Panc1 (cell line): Measurements from ENCODE around the gene ISYNA1. TPM values are rescaled to one million over a fixed set of nuclear protein-coding genes. Genes with fewer than 3 reads are reported as not detected.

Source experiments
- ATAC-seq: fragments of 200-7000 bp; cut with Tn5 transposase; 2 replicates; pipeline ENCODE4 v1.9.1; 2020; ENCODE audit warnings: mild to moderate bottlenecking, moderate library complexity
- BruUV-seq: library from RNA; stranded (reverse); fragments of 400-500 nt; replicated peaks from 2 replicates; lab custom pipeline; 2021; lab: Mats Ljungman, UMichigan
- CTCF ChIA-PET: fragments of 300-600 bp; sonication (Branson Sonifier 250); formaldehyde crosslinking; loops from one replicate; lab custom pipeline; 2022; ENCODE audit warnings: antibody characterized with exemption; lab: Charles Lee
- POLR2A ChIA-PET: fragments of 300-600 bp; sonication (Branson Sonifier 250); formaldehyde crosslinking; loops from one replicate; lab custom pipeline; 2022; ENCODE audit warnings: antibody characterized with exemption; lab: Charles Lee
- DNase-seq: peaks from one replicate; pipeline ENCODE4 v3.0.0-alpha.2; 2010; ENCODE audit warnings: low read depth, low spot score
- H3K27ac ChIP-seq: 2 replicates; pipeline ENCODE4 v1.5.1; 2011; ENCODE audit warnings: mild to moderate bottlenecking, low read length, inconsistent platforms
- H3K27me3 ChIP-seq: fragments of 200-500 bp; sonication (Bioruptor generic); 2 replicates; pipeline ENCODE4 v1.6.0; 2014; ENCODE audit warnings: low read length, inconsistent platforms; ENCODE audit not compliant: control insufficient read depth, insufficient read depth
- H3K36me3 ChIP-seq: fragments of 200-500 bp; sonication (Bioruptor generic); 2 replicates; pipeline ENCODE4 v1.5.1; 2014; ENCODE audit warnings: inconsistent platforms, mild to moderate bottlenecking, low read length, moderate library complexity; ENCODE audit not compliant: control insufficient read depth, insufficient read depth
- H3K4me1 ChIP-seq: 2 replicates; pipeline ENCODE4 v1.5.1; 2011; ENCODE audit warnings: inconsistent platforms, mild to moderate bottlenecking, low read length, moderate library complexity; ENCODE audit not compliant: control insufficient read depth, insufficient read depth
- H3K4me3 ChIP-seq, 2 experiments: 2 replicates each; pipeline ENCODE4 v1.5.1; 2011 to 2012; ENCODE audit warnings: low read depth in 2 of 2, low read length in 2 of 2, mild to moderate bottlenecking in 2 of 2, inconsistent platforms in 1 of 2, moderate library complexity in 1 of 2
- H3K9me3 ChIP-seq: fragments of 200-500 bp; sonication (Bioruptor generic); 2 replicates; pipeline ENCODE4 v1.5.1; 2014; ENCODE audit warnings: low read depth, mild to moderate bottlenecking, inconsistent platforms, low read length, moderate library complexity; ENCODE audit not compliant: control insufficient read depth, insufficient read depth
- POLR2AphosphoS5 ChIP-seq: IDR thresholded peaks from 2 replicates; pipeline ENCODE4 v1.6.1; 2012; ENCODE audit warnings: mild to moderate bottlenecking, low read depth, low read length, moderate library complexity
- SIN3A ChIP-seq: IDR thresholded peaks from 2 replicates; pipeline ENCODE4 v1.6.1; 2012; ENCODE audit warnings: low read depth, mild to moderate bottlenecking, low read length, moderate library complexity, borderline replicate concordance; ENCODE audit not compliant: insufficient read depth
- TCF7L2 ChIP-seq: IDR thresholded peaks from 2 replicates; pipeline ENCODE4 v1.6.1; 2011; ENCODE audit warnings: mild to moderate bottlenecking, low read depth, low read length, inconsistent platforms
- in situ Hi-C: cut with HindIII; loops from 2 replicates; pipeline ENCODE4 v1.10.0; 2016; ENCODE audit warnings: low sequenced_read_pairs, low pct_unique_long_range_greater_than_20kb
- intact Hi-C: fragments of 100-400 bp; cut with micrococcal nuclease; formaldehyde crosslinking; loops from one replicate; pipeline ENCODE4 v1.10.0; 2022; ENCODE audit not compliant: unreplicated experiment
- total RNA-seq: library from RNA; stranded (reverse); gene quantifications from one replicate; pipeline ENCODE4 v1.2.1, GENCODE V29; 2021; ENCODE audit not compliant: unreplicated experiment
- TF ChIP-seq, protein P1 (sequence below), 2 experiments: IDR thresholded peaks; 2 replicates each; pipeline ENCODE4 v1.6.1; 2011 to 2012; ENCODE audit warnings: low read depth in 2 of 2, control low read depth in 1 of 2, low read length in 1 of 2, mild to moderate bottlenecking in 1 of 2, moderate library complexity in 1 of 2; ENCODE audit not compliant: insufficient read depth in 1 of 2
- TF ChIP-seq, protein P2 (sequence below): fragments of 450-650 bp; IDR thresholded peaks from 2 replicates; pipeline ENCODE4 v1.5.1; 2017; ENCODE audit warnings: mild to moderate bottlenecking

ISYNA1 gene
- total RNA-seq, 1 experiment from 2014 or later, result 351 TPM

DNA sequence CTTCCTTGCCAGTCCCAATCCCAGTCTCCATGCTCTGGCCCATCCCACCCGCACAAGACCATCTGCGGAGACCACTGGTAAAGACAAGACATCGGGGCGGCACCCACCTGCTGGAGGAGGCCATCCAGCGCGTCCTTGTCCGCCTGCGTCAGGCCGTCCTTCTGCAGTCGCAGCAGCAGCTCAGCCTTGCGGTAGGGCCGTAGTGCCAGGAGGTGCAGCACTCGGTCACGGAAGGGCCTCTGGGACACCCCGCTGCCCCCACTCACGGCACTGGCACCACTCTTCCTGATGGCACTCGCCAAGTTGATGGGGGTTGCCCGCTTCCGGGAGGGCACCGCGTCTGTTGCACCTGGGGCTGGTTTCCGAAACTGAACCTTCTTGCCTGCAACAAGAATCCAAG lies 23.5 kb upstream of the ISYNA1 start:
- intact Hi-C loops (no loop called here), in situ Hi-C loops (no loop called here)
- H3K9me3 ChIP-seq, result no peaks in the 10 kb centered on the region
- H3K4me3 ChIP-seq, result no peak overlapping the region
- DNase-seq (no peak), ATAC-seq (no peak)
- H3K4me1 ChIP-seq, result peaks cover 25% of the 10 kb centered on the region
- ChIA-PET POLR2A (interaction anchor here (0.6 kb wide), 1 partner anchor 8 kb away, joined by 4 read pairs; no protein-coding TSS in a partner anchor), CTCF (interaction anchor here (0.7 to 1.0 kb wide), 4 partner anchors 8 to 127 kb away, joined by 4 to 6 read pairs (median 4); partner anchors contain the start of gene REX1BD)
- TF ChIP-seq TCF7L2 (no peak), SIN3A (no peak), POLR2AphosphoS5 (no peak)
- TF ChIP-seq, protein P1, sequence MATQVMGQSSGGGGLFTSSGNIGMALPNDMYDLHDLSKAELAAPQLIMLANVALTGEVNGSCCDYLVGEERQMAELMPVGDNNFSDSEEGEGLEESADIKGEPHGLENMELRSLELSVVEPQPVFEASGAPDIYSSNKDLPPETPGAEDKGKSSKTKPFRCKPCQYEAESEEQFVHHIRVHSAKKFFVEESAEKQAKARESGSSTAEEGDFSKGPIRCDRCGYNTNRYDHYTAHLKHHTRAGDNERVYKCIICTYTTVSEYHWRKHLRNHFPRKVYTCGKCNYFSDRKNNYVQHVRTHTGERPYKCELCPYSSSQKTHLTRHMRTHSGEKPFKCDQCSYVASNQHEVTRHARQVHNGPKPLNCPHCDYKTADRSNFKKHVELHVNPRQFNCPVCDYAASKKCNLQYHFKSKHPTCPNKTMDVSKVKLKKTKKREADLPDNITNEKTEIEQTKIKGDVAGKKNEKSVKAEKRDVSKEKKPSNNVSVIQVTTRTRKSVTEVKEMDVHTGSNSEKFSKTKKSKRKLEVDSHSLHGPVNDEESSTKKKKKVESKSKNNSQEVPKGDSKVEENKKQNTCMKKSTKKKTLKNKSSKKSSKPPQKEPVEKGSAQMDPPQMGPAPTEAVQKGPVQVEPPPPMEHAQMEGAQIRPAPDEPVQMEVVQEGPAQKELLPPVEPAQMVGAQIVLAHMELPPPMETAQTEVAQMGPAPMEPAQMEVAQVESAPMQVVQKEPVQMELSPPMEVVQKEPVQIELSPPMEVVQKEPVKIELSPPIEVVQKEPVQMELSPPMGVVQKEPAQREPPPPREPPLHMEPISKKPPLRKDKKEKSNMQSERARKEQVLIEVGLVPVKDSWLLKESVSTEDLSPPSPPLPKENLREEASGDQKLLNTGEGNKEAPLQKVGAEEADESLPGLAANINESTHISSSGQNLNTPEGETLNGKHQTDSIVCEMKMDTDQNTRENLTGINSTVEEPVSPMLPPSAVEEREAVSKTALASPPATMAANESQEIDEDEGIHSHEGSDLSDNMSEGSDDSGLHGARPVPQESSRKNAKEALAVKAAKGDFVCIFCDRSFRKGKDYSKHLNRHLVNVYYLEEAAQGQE (IDR thresholded peaks at IDR 0.05; ENCODE audit: insufficient read depth in 1 of 2, low read depth in 2 of 2, low read length in 1 of 2), result no peak
- TF ChIP-seq, protein P2, sequence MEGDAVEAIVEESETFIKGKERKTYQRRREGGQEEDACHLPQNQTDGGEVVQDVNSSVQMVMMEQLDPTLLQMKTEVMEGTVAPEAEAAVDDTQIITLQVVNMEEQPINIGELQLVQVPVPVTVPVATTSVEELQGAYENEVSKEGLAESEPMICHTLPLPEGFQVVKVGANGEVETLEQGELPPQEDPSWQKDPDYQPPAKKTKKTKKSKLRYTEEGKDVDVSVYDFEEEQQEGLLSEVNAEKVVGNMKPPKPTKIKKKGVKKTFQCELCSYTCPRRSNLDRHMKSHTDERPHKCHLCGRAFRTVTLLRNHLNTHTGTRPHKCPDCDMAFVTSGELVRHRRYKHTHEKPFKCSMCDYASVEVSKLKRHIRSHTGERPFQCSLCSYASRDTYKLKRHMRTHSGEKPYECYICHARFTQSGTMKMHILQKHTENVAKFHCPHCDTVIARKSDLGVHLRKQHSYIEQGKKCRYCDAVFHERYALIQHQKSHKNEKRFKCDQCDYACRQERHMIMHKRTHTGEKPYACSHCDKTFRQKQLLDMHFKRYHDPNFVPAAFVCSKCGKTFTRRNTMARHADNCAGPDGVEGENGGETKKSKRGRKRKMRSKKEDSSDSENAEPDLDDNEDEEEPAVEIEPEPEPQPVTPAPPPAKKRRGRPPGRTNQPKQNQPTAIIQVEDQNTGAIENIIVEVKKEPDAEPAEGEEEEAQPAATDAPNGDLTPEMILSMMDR, result no peak
- H3K36me3 ChIP-seq, result no peaks in the 10 kb centered on the region; the same call in 1 of the 2 replicates
- no peaks in the 10 kb centered on the region for H3K27me3 ChIP-seq
- H3K27ac ChIP-seq, result no peak overlapping the region
- no TSS peak for BruUV-seq

DNA sequence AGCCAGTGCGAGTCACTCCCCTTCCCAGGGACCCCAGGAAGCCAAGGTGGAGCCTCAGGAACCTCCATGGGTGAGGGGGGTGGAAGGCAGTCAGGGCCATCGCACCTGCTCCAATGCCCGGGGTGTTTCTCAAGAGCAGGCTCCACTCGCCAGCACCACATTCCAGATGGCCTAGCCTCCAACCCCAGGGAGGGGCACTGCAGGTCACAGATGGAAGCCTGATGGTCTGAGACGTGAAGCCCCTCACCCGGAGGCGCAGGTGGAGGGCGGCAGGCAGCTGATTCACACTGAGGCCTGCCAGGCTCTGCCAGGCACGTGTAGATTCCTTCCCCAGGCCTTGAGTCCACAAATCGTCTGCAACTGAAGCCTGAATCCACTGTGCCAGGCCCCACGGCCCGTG lies 23.0 kb upstream of the ISYNA1 start:
- H3K27me3 ChIP-seq, result no peaks in the 10 kb centered on the region
- H3K4me3 ChIP-seq, result no peak overlapping the region
- no peaks in the 10 kb centered on the region for H3K9me3 ChIP-seq
- H3K36me3 ChIP-seq, result no peaks in the 10 kb centered on the region; the same call in 1 of the 2 replicates
- no peak for TF ChIP-seq TCF7L2
- no peak for TF ChIP-seq POLR2AphosphoS5
- TF ChIP-seq, protein P1 (IDR thresholded peaks at IDR 0.05; ENCODE audit: insufficient read depth in 1 of 2, low read depth in 2 of 2, low read length in 1 of 2), result no peak
- TF ChIP-seq, protein P2, result no peak
- TF ChIP-seq SIN3A, result no peak
- DNase-seq (no peak), ATAC-seq (no peak)
- ChIA-PET POLR2A (no interaction called here), CTCF (interaction anchor here (0.6 kb wide), 1 partner anchor 602 kb away, joined by 4 read pairs; no protein-coding TSS in a partner anchor)
- in situ Hi-C loops (no loop called here), intact Hi-C loops (no loop called here)
- H3K4me1 ChIP-seq, result peaks cover 22% of the 10 kb centered on the region
- no TSS peak for BruUV-seq
- no peak overlapping the region for H3K27ac ChIP-seq
